ENCODE measurements around the gene XDH.
A peak's percentile ranks its signal among the peaks of the same experiment; 100 is the strongest.

The XDH gene

GRCh38 chr2:31401580-31401979 is 13.0 kb downstream of the XDH start:
- DNase-seq: no peak

- DNase-seq: no peak
Observed at GRCh38 chr2:31398881-31399280, 15.7 kb downstream of the XDH start.

- peak; percentile 71 for DNase-seq
Observed at GRCh38 chr2:31397094-31397493, 17.4 kb downstream of the XDH start.

GRCh38 chr2:31390324-31390723 is 24.2 kb downstream of the XDH start:
- no peak for DNase-seq

DNA sequence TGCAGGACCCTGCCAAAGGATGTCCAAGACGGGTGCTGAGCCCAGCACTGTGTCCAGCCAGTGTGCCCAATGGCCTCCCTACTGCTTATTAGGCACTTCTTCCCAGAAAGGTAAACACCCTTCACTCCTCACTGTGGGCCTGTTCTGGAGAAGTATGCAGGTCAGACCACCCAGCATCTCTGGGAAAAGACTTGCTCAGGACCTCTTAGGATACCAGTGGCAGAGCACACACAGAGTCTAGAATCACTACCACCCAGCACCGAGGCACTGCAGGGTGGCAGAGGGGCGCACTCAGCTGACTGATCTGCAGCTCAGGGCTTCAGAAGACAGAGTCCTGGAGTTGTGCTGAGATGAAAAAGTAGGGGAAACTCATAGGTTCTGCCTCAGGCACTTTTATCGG is 25.8 kb downstream of the XDH start:
- DNase-seq: no peak

GRCh38 chr2:31387850-31388249 is 26.7 kb downstream of the XDH start:
- no peak for DNase-seq

DNA sequence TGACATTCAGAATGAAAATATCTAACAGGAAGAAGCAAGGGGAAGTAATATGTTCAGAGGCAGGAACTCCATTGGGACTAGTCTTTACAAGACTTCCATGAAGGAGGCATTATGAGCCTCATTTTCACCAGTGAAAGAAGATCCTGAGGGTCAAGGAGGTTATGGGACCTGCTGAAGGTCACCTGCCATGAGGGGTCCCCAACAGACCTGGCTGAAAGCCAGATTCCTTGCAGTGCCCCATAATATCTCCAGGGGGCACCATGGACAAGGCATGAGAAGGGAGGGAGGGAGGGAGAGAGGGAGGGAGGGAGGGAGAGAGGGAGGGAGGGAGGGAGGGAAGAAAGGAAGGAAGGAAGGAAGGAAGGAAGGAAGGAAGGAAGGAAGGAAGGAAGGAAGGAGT is 27.9 kb downstream of the XDH start:
- no peak for DNase-seq

DNA sequence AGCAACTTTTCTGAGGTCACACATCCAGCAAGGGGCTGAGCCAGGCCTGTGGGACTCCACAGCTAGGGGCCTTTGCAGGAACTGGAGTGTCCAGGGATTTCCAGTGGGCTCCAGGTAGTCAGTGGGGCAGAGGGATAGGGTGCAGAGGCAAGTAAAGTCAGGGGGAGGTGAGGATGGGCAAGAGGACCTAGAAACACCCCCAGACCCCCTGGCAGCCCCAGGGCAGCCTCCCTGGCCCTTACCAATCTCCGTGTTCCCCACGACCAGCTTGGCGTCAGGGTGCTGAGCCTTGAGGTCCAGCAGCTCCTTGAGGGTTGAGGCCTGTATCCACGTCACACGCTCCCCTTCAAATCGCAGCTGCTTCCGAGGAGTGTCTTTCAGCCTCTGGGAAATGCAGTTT is 28.4 kb downstream of the XDH start:
- DNase-seq: no peak

- no peak for DNase-seq
Observed at GRCh38 chr2:31384771-31385276, 29.7 kb downstream of the XDH start.

GRCh38 chr2:31384351-31384750 is 30.2 kb downstream of the XDH start:
- no peak for DNase-seq

DNA sequence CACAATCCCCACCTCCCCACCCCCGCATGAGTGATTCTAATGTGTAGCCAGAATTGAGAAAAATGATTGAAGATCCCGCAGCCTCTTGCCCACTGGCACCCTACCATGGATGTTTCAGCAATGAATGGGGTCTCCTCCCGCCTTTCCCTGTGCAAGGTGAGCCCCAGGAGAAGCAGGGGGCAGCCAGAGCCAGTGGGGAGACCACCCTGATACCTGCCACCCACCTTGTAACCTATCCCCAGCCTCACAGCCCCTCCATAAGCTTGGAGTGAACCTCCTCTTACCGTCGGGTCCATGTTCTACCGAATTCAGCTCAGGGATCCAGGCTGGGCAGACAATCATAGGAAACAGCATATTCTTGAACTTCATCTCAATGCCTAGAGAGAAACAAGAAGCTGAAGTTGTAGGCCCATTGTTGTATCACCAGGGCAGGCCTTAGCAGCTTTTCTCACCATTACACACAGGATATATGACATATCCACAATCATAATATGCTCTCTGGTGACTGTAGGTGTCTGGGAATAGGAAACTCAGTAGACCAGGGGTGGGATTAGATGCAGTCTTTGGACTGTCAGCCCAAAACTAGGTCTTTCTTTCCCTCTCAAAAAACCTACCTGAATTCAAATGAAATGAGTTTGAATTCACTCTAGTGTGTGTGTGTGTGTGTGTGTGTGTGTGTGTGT is 30.9 kb downstream of the XDH start:
- DNase-seq: no peak

GRCh38 chr2:31382452-31383120 is 32.0 kb downstream of the XDH start:
- no peak for DNase-seq

GRCh38 chr2:31381601-31382000 is 32.9 kb downstream of the XDH start:
- no peak for DNase-seq

DNA sequence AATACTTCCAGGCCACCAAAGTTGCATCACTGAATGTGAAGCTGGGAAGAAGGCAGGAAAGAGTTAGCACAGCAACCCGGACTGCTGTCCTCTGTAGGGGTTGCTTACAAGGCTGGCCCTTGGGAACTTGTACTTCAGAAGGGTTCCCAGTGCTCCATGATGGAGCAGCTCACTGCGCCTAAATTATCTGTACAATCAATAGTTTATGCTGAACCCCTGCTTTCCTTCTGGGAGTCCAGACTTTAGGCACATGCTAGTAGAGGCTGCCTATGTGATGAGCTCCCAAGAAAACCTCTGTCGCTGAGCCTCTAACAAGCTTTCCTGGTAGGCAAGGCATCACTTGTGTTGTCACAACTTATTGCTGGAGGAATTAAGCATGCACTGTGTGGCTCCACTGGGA is 34.3 kb downstream of the XDH start:
- no peak for DNase-seq

GRCh38 chr2:31379747-31380146 is 34.8 kb downstream of the XDH start:
- no peak for DNase-seq

DNA sequence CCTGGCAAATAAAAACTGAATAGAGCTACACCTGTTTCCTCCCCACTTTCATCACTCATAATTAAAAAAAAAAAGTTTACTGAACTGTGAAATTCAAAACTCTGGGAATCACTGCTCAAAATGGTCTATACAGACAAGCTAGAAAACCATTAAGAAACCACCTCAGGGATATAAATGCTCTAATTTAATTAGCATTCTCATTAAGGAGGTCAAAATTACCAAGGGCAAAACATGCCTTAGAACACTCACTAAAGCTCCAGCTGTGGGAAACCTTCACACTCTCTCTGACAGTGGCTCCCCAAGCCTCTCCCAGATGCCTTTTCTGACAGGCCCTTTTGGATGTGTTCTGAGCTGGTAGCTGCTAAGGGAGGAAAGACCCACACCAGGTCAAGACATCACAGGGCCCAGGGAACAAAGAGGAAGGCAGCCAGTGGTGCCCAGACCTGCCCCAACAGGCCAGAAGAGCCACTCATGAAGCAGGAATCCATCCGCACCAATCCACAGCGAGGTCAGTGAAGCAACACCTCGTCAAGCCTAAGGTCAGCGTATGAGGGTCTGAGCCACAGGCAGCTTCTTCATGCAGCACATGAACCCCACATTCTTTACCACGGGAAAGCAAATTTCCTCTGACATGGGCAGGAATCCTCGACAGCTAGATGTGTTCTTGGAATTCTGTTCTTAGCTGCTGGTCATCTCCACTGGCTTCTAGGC is 35.6 kb downstream of the XDH start:
- DNase-seq: no peak

- no peak for DNase-seq
Observed at GRCh38 chr2:31378389-31378788, 36.2 kb downstream of the XDH start.

DNA sequence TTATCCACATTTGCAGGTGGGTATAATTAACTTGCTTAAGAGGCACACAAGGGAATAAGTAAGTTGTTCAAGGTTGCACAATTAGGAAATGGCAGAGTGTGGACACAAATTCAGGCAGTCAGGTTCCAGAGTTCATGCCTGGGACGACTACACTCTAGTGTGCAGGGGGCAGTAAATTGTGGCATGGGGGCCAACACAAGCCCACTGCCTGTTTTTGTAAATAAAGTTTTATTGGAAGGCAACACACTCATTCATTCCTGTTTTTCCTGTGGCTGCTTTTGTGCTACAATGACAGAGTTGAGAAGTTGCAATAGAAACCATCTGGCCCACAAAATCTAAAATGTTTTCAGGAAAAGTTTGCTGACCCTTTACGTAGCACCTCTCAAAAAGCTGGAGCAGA is 41.4 kb downstream of the XDH start:
- no peak for DNase-seq

DNA sequence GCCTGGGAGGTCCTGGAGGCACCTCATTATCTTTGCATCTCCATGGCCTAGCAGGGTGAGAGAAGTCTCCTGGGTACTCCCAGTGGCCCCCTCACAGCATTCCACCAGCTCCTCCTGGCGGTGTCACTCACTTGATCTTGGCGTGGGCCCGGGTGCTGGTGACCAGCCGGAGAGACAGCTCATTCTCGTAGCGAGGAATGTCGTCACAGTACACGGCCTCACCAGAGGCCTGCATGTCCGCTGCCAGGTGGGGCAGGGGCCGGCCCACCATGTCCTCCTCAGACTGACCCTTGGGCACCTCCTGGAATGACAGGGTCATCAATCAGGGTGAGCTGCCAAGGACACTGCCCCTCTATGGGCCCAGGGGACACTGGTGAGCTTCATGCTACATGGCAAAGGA is 42.4 kb downstream of the XDH start:
- no peak for DNase-seq

DNA sequence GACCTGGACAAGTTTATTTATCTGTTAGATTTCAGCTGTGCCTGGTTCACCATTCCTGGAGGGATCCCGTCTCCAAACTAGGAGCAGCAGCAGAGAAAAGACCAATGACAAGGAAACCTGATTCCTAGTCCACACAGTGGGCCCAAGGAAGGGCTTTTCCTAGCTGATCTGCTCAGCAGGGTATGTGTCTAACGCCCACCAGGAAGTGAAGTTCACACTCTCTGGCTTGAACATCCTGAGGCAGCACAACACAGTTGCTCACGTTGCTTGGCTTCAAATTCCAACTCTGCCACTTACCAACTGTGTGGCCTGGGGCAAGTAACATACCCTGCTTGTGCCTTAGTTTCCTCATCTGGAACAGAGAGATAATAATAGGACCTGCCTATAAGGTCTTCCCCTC is 42.9 kb downstream of the XDH start:
- DNase-seq: no peak

DNA sequence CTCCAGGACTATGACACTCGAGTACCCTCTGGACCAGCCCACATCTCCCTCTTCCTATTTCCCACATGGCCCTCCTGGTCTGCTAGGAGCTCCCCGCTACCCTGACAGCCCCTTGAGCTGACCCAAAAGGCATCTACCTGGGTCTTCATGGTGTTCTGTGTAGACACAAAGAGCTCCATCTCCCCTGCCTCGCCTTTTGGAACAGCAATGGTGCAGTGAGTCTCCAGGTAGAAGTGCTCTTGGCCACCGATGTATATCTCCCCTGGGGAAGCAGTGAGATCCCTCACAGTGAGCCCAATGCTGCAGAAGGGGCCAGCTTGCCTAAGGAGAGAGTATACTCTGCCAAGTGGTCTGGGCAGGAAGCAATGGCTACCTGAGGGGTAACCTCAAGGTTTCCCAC is 47.8 kb downstream of the XDH start:
- no peak for DNase-seq

DNA sequence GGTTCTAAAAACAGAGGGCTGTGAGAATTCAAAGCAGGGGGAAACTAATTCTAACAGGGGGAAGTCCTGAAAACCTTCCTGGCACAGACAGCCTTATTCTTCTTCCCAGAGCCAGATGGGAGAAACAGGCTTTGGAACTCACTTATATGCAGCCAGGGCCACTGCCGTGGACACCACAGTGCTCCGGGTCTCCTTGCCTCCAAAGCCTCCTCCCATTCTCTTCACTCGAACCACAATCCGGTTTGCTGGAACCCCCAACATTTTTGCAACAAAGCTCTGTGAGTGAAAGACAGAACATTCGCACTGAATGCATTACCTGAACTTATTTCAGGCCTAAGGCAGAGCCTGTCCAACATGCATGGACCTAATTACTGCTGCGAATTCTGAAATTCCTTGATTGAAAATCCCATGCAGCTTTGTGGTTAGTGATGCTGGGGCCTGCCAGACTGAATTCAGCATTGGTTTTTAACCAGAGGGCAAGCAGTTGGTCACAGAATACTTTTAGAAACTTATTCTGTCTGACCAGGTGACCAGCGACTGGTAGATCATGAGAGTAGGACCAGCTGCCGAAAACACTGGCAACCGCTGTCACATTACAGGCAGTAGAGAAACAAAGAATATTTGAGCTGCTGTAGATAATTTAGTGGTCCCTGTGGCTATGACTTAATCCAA is 48.6 kb downstream of the XDH start:
- DNase-seq: no peak

GRCh38 chr2:31365348-31365747 is 49.2 kb downstream of the XDH start:
- DNase-seq: no peak
